Neutrophil (primary cell): Measurements from ENCODE around the gene GANAB.
"Not testable (repeated sequence)": the region's sequence is repeated elsewhere in the genome, so short reads cannot be mapped to it uniquely, and the experiment has no call there.

ENCODE experiments used
- H3K27ac ChIP-seq: fragments of 200-600 bp; sonication (generic); 2 replicates; pipeline ENCODE4 v1.5.1; 2016; ENCODE audit warnings: mild to moderate bottlenecking, moderate library complexity
- H3K27me3 ChIP-seq: fragments of 200-600 bp; sonication (generic); 2 replicates; pipeline ENCODE4 v1.6.0; 2016; ENCODE audit warnings: mild to moderate bottlenecking
- H3K36me3 ChIP-seq: fragments of 200-600 bp; sonication (generic); 2 replicates; pipeline ENCODE4 v1.5.1; 2017
- H3K4me1 ChIP-seq, 2 experiments: fragments of 200-600 bp in 1 of 2; sonication (generic) in 1 of 2; 1 replicate in 1 of 2; 2 replicates in 1 of 2; pipeline versions ENCODE4 v1.5.1 to v1.6.1; 2013 to 2016; ENCODE audit warnings: low read depth in 1 of 2, low read length in 1 of 2, mild to moderate bottlenecking in 1 of 2, moderate library complexity in 1 of 2; ENCODE audit not compliant: control insufficient read depth in 1 of 2, insufficient read depth in 1 of 2
- H3K4me3 ChIP-seq, 2 experiments: fragments of 200-600 bp in 1 of 2; sonication (generic) in 1 of 2; 1 replicate in 1 of 2; 2 replicates in 1 of 2; pipeline ENCODE4 v1.5.1; 2013 to 2016; ENCODE audit warnings: low read depth in 1 of 2, low read length in 1 of 2, mild to moderate bottlenecking in 1 of 2, moderate library complexity in 1 of 2
- H3K9me3 ChIP-seq: fragments of 200-600 bp; sonication (generic); 2 replicates; pipeline ENCODE4 v1.5.1; 2016
- CTCF ChIP-seq: fragments of 200-600 bp; sonication (generic); IDR thresholded peaks from 2 replicates; pipeline ENCODE4 v1.5.1; 2016; ENCODE audit warnings: antibody characterized with exemption

GANAB gene

GRCh38 chr11:62677714-62678113, 31.3 kb upstream of the GANAB start:
- Histone ChIP-seq H3K9me3 (no peaks in the 10 kb centered on the region), H3K27me3 (no peaks in the 10 kb centered on the region), H3K4me1 (peaks cover 22 to 25% of the 10 kb centered on the region in 2 experiments), H3K4me3 (peak overlapping the region; percentile 87 to 98), H3K27ac (peak overlapping the region; percentile 90), H3K36me3 (peaks cover 50% of the 10 kb centered on the region)
- no peak for TF ChIP-seq CTCF

- peak overlapping the region; percentile 90 for H3K27ac ChIP-seq
These were observed 30.7 kb upstream of the GANAB start for GRCh38 chr11:62677156-62677555.

GRCh38 chr11:62676698-62677097, 30.3 kb upstream of the GANAB start:
- TF ChIP-seq CTCF: no peak
- Histone ChIP-seq H3K36me3 (peaks cover 51% of the 10 kb centered on the region), H3K4me1 (peaks cover 32 to 33% of the 10 kb centered on the region in 2 experiments), H3K9me3 (no peaks in the 10 kb centered on the region), H3K27me3 (no peaks in the 10 kb centered on the region), H3K4me3 (no peak overlapping the region), H3K27ac (peak overlapping the region; percentile 51)

More at GRCh38 chr11:62677156-62677555, 30.7 kb upstream of the GANAB start:
- H3K4me1 ChIP-seq: peaks cover 28 to 31% of the 10 kb centered on the region in 2 experiments
- no peak overlapping the region for H3K4me3 ChIP-seq
- peaks cover 51% of the 10 kb centered on the region for H3K36me3 ChIP-seq
- no peaks in the 10 kb centered on the region for H3K9me3 ChIP-seq
- TF ChIP-seq CTCF: no peak
- no peaks in the 10 kb centered on the region for H3K27me3 ChIP-seq

- Histone ChIP-seq H3K4me1 (peaks cover 39% of the 10 kb centered on the region in 2 experiments), H3K36me3 (peaks cover 51% of the 10 kb centered on the region)
- not testable (repeated sequence) for H3K9me3 ChIP-seq, H3K4me3 ChIP-seq, H3K27me3 ChIP-seq, H3K27ac ChIP-seq
These were observed 29.0 kb upstream of the GANAB start for GRCh38 chr11:62675415-62675814.

- Histone ChIP-seq H3K4me3 (no peak overlapping the region), H3K4me1 (peaks cover 31% of the 10 kb centered on the region in 2 experiments), H3K27ac (no peak overlapping the region)
These were observed 26.7 kb upstream of the GANAB start for GRCh38 chr11:62673196-62673525.

More at GRCh38 chr11:62673196-62673525, 26.7 kb upstream of the GANAB start:
- H3K36me3 ChIP-seq: peaks cover 51% of the 10 kb centered on the region
- no peak for TF ChIP-seq CTCF
- H3K27me3 ChIP-seq: no peaks in the 10 kb centered on the region
- H3K9me3 ChIP-seq: no peaks in the 10 kb centered on the region
